HepG2 (cell line): ENCODE data around the gene SUSD6. TPM values are rescaled to one million over a fixed set of nuclear protein-coding genes. Genes with fewer than 3 reads are reported as not detected.
A peak's percentile ranks its signal among the peaks of the same experiment; 100 is the strongest.

Source experiments
- ELF3 ChIP-seq: IDR thresholded peaks from 2 replicates; pipeline ENCODE4 v1.6.1; 2016; ENCODE audit warnings: missing genetic modification reagents, missing compliant biosample characterization
- FOXK2 ChIP-seq: fragments of 450-650 bp; IDR thresholded peaks from 2 replicates; pipeline ENCODE4 v1.6.1; 2016
- JUN ChIP-seq: sonication (generic); formaldehyde crosslinking; IDR thresholded peaks from 2 replicates; pipeline ENCODE4 v1.4.0; 2020; ENCODE audit warnings: mild to moderate bottlenecking, missing genetic modification reagents
- PAXIP1 ChIP-seq: sonication (generic); formaldehyde crosslinking; conservative IDR thresholded peaks from 2 replicates; pipeline ENCODE4 v1.4.0; 2020; ENCODE audit warnings: mild to moderate bottlenecking, missing genetic modification reagents, moderate library complexity
- STAG1 ChIP-seq: sonication (generic); formaldehyde crosslinking; IDR thresholded peaks from 2 replicates; pipeline ENCODE4 v1.4.0; 2020; ENCODE audit warnings: missing genetic modification reagents
- ZNF337 ChIP-seq: sonication (generic); formaldehyde crosslinking; IDR thresholded peaks from 2 replicates; pipeline ENCODE4 v1.5.1; 2020; ENCODE audit warnings: missing genetic modification reagents, low read depth, mild to moderate bottlenecking, borderline replicate concordance
- ZNF432 ChIP-seq: sonication (generic); formaldehyde crosslinking; IDR thresholded peaks from 2 replicates; pipeline ENCODE4 v1.5.0; 2020; ENCODE audit warnings: missing genetic modification reagents, mild to moderate bottlenecking, borderline replicate concordance
- ZNF44 ChIP-seq: sonication (generic); formaldehyde crosslinking; IDR thresholded peaks from 2 replicates; pipeline ENCODE4 v1.5.1; 2020; ENCODE audit warnings: mild to moderate bottlenecking, missing genetic modification reagents
- ZNF564 ChIP-seq: sonication (generic); formaldehyde crosslinking; IDR thresholded peaks from 2 replicates; pipeline ENCODE4 v1.8.1; 2023; ENCODE audit warnings: mild to moderate bottlenecking, missing genetic modification reagents
- ZNF713 ChIP-seq: sonication (generic); formaldehyde crosslinking; IDR thresholded peaks from 2 replicates; pipeline ENCODE4 v1.4.0; 2020; ENCODE audit warnings: mild to moderate bottlenecking, missing genetic modification reagents
- ZNF792 ChIP-seq: IDR thresholded peaks from 2 replicates; pipeline ENCODE4 v1.6.1; 2016
- polyA plus RNA-seq, 8 experiments: library from polyadenylated mRNA; depleted of rRNA in 3 of 8; stranded (reverse) in 7 of 8; unstranded in 1 of 8; fragments of >200 nt; fragmentation: Illumina TruSeq in 4 of 8; extraction: Trizol in 4 of 8; gene quantifications; 2 replicates each; pipeline versions ENCODE4 v1.2.1 to v1.2.3, GENCODE V29; 2011 to 2016; ENCODE audit warnings: low read depth in 4 of 8, missing spikeins in 1 of 8, mixed read lengths in 1 of 8; ENCODE audit not compliant: insufficient read depth in 1 of 8
- total RNA-seq, 5 experiments: library from RNA; depleted of rRNA; stranded (reverse); fragments of >200 nt; fragmentation: Illumina TruSeq; extraction: Trizol; gene quantifications; 2 replicates each; pipeline ENCODE4 v1.2.3, GENCODE V29; 2016; ENCODE audit warnings: low read depth in 1 of 5
- TF ChIP-seq, protein P1 (sequence below), 2 experiments: sonication (generic) in 1 of 2; formaldehyde crosslinking in 1 of 2; IDR thresholded peaks; 2 replicates each; pipeline versions ENCODE4 v1.4.0 to v1.6.1; 2018 to 2020; ENCODE audit warnings: missing genetic modification reagents in 2 of 2, borderline replicate concordance in 1 of 2, low read depth in 1 of 2, mild to moderate bottlenecking in 1 of 2, missing biosample characterization in 1 of 2
- TF ChIP-seq, protein P2 (sequence below): sonication (generic); formaldehyde crosslinking; IDR thresholded peaks from 2 replicates; pipeline ENCODE4 v1.8.1; 2023; ENCODE audit warnings: missing genetic modification reagents, mild to moderate bottlenecking, borderline replicate concordance
- TF ChIP-seq, protein P3 (sequence below): sonication (generic); formaldehyde crosslinking; conservative IDR thresholded peaks from 2 replicates; pipeline ENCODE4 v1.4.0; 2020; ENCODE audit warnings: missing genetic modification reagents
- TF ChIP-seq, protein P4 (sequence below): sonication (generic); formaldehyde crosslinking; IDR thresholded peaks from 2 replicates; pipeline ENCODE4 v1.4.0; 2020; ENCODE audit warnings: missing genetic modification reagents

The SUSD6 gene
- total and polyA plus RNA-seq, 2 of the 13 experiments (the other 11 are each of a cell fraction or from before 2014, with no cell fraction given), result 7.2 to 7.4 TPM

- TF ChIP-seq PAXIP1 (CRISPR knock-in tag) (peak; percentile 48; the same call in 1 of the 2 replicates), ZNF564 (CRISPR knock-in tag) (peak; percentile 95), STAG1 (CRISPR knock-in tag) (no peak), ZNF713 (CRISPR knock-in tag) (no peak), ZNF432 (CRISPR knock-in tag) (no peak), ZNF337 (CRISPR knock-in tag) (no peak), ZNF44 (CRISPR knock-in tag) (no peak), ZNF792 (CRISPR knock-in tag) (0 out of 2 replicates have a peak, but pooled peaks have one; percentile 55), JUN (CRISPR knock-in tag) (no peak), ELF3 (no peak), FOXK2 (no peak)
- TF ChIP-seq, protein P1, sequence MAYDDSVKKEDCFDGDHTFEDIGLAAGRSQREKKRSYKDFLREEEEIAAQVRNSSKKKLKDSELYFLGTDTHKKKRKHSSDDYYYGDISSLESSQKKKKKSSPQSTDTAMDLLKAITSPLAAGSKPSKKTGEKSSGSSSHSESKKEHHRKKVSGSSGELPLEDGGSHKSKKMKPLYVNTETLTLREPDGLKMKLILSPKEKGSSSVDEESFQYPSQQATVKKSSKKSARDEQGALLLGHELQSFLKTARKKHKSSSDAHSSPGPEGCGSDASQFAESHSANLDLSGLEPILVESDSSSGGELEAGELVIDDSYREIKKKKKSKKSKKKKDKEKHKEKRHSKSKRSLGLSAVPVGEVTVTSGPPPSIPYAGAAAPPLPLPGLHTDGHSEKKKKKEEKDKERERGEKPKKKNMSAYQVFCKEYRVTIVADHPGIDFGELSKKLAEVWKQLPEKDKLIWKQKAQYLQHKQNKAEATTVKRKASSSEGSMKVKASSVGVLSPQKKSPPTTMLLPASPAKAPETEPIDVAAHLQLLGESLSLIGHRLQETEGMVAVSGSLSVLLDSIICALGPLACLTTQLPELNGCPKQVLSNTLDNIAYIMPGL (CRISPR knock-in tag; IDR thresholded peaks at IDR 0.05; ENCODE audit: borderline replicate concordance in 1 of 2, low read depth in 1 of 2), result no peak
- TF ChIP-seq, protein P2, sequence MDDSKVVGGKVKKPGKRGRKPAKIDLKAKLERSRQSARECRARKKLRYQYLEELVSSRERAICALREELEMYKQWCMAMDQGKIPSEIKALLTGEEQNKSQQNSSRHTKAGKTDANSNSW, result no peak
- TF ChIP-seq, protein P3, sequence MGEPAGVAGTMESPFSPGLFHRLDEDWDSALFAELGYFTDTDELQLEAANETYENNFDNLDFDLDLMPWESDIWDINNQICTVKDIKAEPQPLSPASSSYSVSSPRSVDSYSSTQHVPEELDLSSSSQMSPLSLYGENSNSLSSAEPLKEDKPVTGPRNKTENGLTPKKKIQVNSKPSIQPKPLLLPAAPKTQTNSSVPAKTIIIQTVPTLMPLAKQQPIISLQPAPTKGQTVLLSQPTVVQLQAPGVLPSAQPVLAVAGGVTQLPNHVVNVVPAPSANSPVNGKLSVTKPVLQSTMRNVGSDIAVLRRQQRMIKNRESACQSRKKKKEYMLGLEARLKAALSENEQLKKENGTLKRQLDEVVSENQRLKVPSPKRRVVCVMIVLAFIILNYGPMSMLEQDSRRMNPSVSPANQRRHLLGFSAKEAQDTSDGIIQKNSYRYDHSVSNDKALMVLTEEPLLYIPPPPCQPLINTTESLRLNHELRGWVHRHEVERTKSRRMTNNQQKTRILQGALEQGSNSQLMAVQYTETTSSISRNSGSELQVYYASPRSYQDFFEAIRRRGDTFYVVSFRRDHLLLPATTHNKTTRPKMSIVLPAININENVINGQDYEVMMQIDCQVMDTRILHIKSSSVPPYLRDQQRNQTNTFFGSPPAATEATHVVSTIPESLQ (CRISPR knock-in tag), result no peak
- TF ChIP-seq, protein P4, sequence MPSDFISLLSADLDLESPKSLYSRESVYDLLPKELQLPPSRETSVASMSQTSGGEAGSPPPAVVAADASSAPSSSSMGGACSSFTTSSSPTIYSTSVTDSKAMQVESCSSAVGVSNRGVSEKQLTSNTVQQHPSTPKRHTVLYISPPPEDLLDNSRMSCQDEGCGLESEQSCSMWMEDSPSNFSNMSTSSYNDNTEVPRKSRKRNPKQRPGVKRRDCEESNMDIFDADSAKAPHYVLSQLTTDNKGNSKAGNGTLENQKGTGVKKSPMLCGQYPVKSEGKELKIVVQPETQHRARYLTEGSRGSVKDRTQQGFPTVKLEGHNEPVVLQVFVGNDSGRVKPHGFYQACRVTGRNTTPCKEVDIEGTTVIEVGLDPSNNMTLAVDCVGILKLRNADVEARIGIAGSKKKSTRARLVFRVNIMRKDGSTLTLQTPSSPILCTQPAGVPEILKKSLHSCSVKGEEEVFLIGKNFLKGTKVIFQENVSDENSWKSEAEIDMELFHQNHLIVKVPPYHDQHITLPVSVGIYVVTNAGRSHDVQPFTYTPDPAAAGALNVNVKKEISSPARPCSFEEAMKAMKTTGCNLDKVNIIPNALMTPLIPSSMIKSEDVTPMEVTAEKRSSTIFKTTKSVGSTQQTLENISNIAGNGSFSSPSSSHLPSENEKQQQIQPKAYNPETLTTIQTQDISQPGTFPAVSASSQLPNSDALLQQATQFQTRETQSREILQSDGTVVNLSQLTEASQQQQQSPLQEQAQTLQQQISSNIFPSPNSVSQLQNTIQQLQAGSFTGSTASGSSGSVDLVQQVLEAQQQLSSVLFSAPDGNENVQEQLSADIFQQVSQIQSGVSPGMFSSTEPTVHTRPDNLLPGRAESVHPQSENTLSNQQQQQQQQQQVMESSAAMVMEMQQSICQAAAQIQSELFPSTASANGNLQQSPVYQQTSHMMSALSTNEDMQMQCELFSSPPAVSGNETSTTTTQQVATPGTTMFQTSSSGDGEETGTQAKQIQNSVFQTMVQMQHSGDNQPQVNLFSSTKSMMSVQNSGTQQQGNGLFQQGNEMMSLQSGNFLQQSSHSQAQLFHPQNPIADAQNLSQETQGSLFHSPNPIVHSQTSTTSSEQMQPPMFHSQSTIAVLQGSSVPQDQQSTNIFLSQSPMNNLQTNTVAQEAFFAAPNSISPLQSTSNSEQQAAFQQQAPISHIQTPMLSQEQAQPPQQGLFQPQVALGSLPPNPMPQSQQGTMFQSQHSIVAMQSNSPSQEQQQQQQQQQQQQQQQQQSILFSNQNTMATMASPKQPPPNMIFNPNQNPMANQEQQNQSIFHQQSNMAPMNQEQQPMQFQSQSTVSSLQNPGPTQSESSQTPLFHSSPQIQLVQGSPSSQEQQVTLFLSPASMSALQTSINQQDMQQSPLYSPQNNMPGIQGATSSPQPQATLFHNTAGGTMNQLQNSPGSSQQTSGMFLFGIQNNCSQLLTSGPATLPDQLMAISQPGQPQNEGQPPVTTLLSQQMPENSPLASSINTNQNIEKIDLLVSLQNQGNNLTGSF (CRISPR knock-in tag), result no peak
Observed at GRCh38 chr14:69693801-69694729, 82.7 kb downstream of the SUSD6 start (continued).
